GM12878 (cell line): ENCODE measurements around the gene MAST2. TPM values are rescaled to one million over a fixed set of nuclear protein-coding genes. Genes with fewer than 3 reads are reported as not detected.

Source experiments
- ATAC-seq: fragments of 200-7000 bp; cut with Tn5 transposase; 3 replicates; pipeline ENCODE4 v1.9.1; 2020; ENCODE audit warnings: mild to moderate bottlenecking, moderate library complexity
- BruUV-seq: library from RNA; stranded (reverse); fragments of 400-500 nt; replicated peaks from 2 replicates; lab custom pipeline; 2021; lab: Mats Ljungman, UMichigan
- CTCF ChIA-PET: fragments of 300-600 bp; sonication (Branson Sonifier 250); formaldehyde crosslinking; extraction: SDS; loops from one replicate; lab custom pipeline; 2021; ENCODE audit warnings: inconsistent platforms; lab: Yijun Ruan, JAX
- POLR2A ChIA-PET: fragments of 350-600 bp; formaldehyde crosslinking; extraction: SDS; loops from one replicate; lab custom pipeline; 2021; ENCODE audit warnings: inconsistent platforms; lab: Charles Lee
- RAD21 ChIA-PET: fragments of 300-600 bp; sonication (Branson Sonifier 250); formaldehyde crosslinking; loops from one replicate; lab custom pipeline; 2023; ENCODE audit warnings: antibody characterized with exemption; ENCODE audit not compliant: unreplicated experiment; lab: Charles Lee
- SMC1A ChIA-PET: fragments of 300-600 bp; sonication (Branson Sonifier 250); formaldehyde crosslinking; loops from one replicate; lab custom pipeline; 2023; ENCODE audit not compliant: unreplicated experiment, uncharacterized antibody; lab: Charles Lee
- DNase-seq: peaks from one replicate; pipeline ENCODE4 v3.0.0-alpha.2; 2011; ENCODE audit warnings: low read depth, low spot score
- FAIRE-seq: peaks from 3 replicates; lab custom pipeline; 2011; peaks lifted over from hg19 to GRCh38; lab: Jason Lieb, UNC
- H2AFZ ChIP-seq: 2 replicates; pipeline ENCODE4 v1.6.0; 2011; ENCODE audit warnings: low read depth, low read length, control low read depth; ENCODE audit not compliant: control insufficient read depth
- H3K27ac ChIP-seq: 2 replicates; pipeline ENCODE4 v1.5.1; 2011; ENCODE audit warnings: control low read depth; ENCODE audit not compliant: control insufficient read depth, insufficient read depth
- H3K27me3 ChIP-seq, 2 experiments: replicated peaks in 1 of 2; 2 replicates each; pipeline versions ENCODE4 v1.6.0 to v1.6.1; 2011; ENCODE audit warnings: low read length in 1 of 2; ENCODE audit not compliant: control insufficient read depth in 2 of 2, insufficient read depth in 2 of 2
- H3K36me3 ChIP-seq, 2 experiments: 2 replicates each; pipeline ENCODE4 v1.5.1; 2011; ENCODE audit warnings: low read length in 1 of 2; ENCODE audit not compliant: control insufficient read depth in 2 of 2, insufficient read depth in 2 of 2
- H3K4me1 ChIP-seq: 2 replicates; pipeline ENCODE4 v1.6.1; 2011; ENCODE audit warnings: mild to moderate bottlenecking, low read length, moderate library complexity, mixed read lengths; ENCODE audit not compliant: control insufficient read depth, insufficient read depth
- H3K4me2 ChIP-seq: 2 replicates; pipeline ENCODE4 v1.6.0; 2011; ENCODE audit warnings: control low read depth; ENCODE audit not compliant: control insufficient read depth, insufficient read depth
- H3K4me3 ChIP-seq: fragments of 200-600 bp; sonication (generic); 2 replicates; pipeline ENCODE4 v1.5.1; 2016
- H3K79me2 ChIP-seq: 2 replicates; pipeline ENCODE4 v1.6.0; 2011; ENCODE audit warnings: low read length; ENCODE audit not compliant: control insufficient read depth, insufficient read depth
- H3K9ac ChIP-seq: 2 replicates; pipeline ENCODE4 v1.8.0; 2011; ENCODE audit warnings: low read length, control low read depth, mixed read lengths; ENCODE audit not compliant: control insufficient read depth, insufficient read depth
- H3K9me3 ChIP-seq: replicated peaks from 3 replicates; pipeline ENCODE4 v1.5.1; 2011; ENCODE audit warnings: mild to moderate bottlenecking, low read length; ENCODE audit not compliant: control insufficient read depth, insufficient read depth
- H4K20me1 ChIP-seq: 2 replicates; pipeline ENCODE4 v1.6.0; 2011; ENCODE audit not compliant: control insufficient read depth, insufficient read depth
- ATF3 ChIP-seq: IDR thresholded peaks from 2 replicates; pipeline ENCODE4 v1.6.1; 2011; ENCODE audit warnings: low read depth, mild to moderate bottlenecking, low read length, moderate library complexity, borderline replicate concordance; ENCODE audit errors: extremely low read depth
- BCL3 ChIP-seq: IDR thresholded peaks from 2 replicates; pipeline ENCODE4 v1.6.1; 2011; ENCODE audit warnings: borderline replicate concordance, low read depth, mild to moderate bottlenecking, moderate library complexity, low read length; ENCODE audit not compliant: insufficient read depth, poor library complexity, severe bottlenecking
- CBX5 ChIP-seq: sonication (generic); IDR thresholded peaks from 2 replicates; pipeline ENCODE4 v1.6.1; 2016; ENCODE audit warnings: low read depth, moderate library complexity, mild to moderate bottlenecking, inconsistent platforms
- E2F4 ChIP-seq: IDR thresholded peaks from 2 replicates; pipeline ENCODE4 v1.6.1; 2012; ENCODE audit warnings: low read depth, low read length, improper control_type of control experiment
- KAT2A ChIP-seq: conservative IDR thresholded peaks from 2 replicates; pipeline ENCODE4 v1.6.1; 2011; ENCODE audit warnings: low read depth, low read length; ENCODE audit not compliant: control insufficient read depth
- LARP7 ChIP-seq: fragments of 450-650 bp; IDR thresholded peaks from 2 replicates; pipeline ENCODE4 v1.6.1; 2017; ENCODE audit warnings: mild to moderate bottlenecking
- MTA3 ChIP-seq: IDR thresholded peaks from 2 replicates; pipeline ENCODE4 v1.6.1; 2012; ENCODE audit warnings: low read length, inconsistent platforms, borderline replicate concordance
- NR2F1 ChIP-seq: fragments of 450-650 bp; conservative IDR thresholded peaks from 2 replicates; pipeline ENCODE4 v1.6.1; 2017; ENCODE audit warnings: mild to moderate bottlenecking
- PAX8 ChIP-seq: fragments of 450-650 bp; IDR thresholded peaks from 2 replicates; pipeline ENCODE4 v1.6.1; 2017; ENCODE audit warnings: mild to moderate bottlenecking, moderate library complexity
- RBBP5 ChIP-seq: fragments of 200-600 bp; sonication (generic); conservative IDR thresholded peaks from 2 replicates; pipeline ENCODE4 v1.6.1; 2016
- WGBS: methylation state at CpG from one replicate; pipeline ENCODE4 v1.1.6; 2016; ENCODE audit warnings: low lambda C conversion rate; ENCODE audit not compliant: insufficient replicate concordance, insufficient coverage; ENCODE audit errors: missing lambda C conversion rate; 5-methylcytosine and 5-hydroxymethylcytosine counted together
- in situ Hi-C: fragments of 300-500 bp; cut with MboI; formaldehyde crosslinking; loops from 9 replicates; pipeline ENCODE4 v1.14.3; 2018; ENCODE audit warnings: mixed read lengths
- intact Hi-C: fragments of 100-400 bp; cut with micrococcal nuclease; formaldehyde crosslinking; loops from one replicate; pipeline ENCODE4 v1.14.2; 2022; ENCODE audit not compliant: unreplicated experiment
- polyA plus RNA-seq, 11 experiments: library from polyadenylated mRNA; depleted of rRNA in 4 of 11; unstranded in 6 of 11; stranded (reverse) in 5 of 11; fragments of >200 nt; fragmentation: Nextera tagmentation in 4 of 11; fragmentation: Illumina TruSeq in 1 of 11; extraction: Ambion mirVana in 4 of 11; extraction: Trizol in 1 of 11; gene quantifications; 1 replicate in 1 of 11; 2 replicates in 10 of 11; pipeline versions ENCODE4 v1.2.1 to v1.2.3, GENCODE V29; 2011 to 2016; ENCODE audit warnings: inconsistent platforms in 2 of 11, missing spikeins in 2 of 11, low read depth in 1 of 11
- total RNA-seq, 4 experiments: library from RNA; depleted of rRNA in 3 of 4; stranded (reverse); fragments of >200 nt in 3 of 4; fragmentation: Illumina TruSeq in 1 of 4; extraction: Trizol in 1 of 4; gene quantifications; 2 replicates each; pipeline versions ENCODE4 v1.2.1 to v1.2.3, GENCODE V29; 2013 to 2021

The MAST2 gene
- total and polyA plus RNA-seq, 10 of the 15 experiments (the other 5 are each of a cell fraction or from before 2014, with no cell fraction given), result 1.0 to 28.7 (median 13.8) TPM

GRCh38 chr1:45929257-45929687, 125.9 kb downstream of the MAST2 start:
- RAD21 ChIA-PET, result interaction anchor here (0.6 to 0.9 kb wide), 2 partner anchors 16 to 70 kb away, joined by 3 to 4 read pairs; no protein-coding TSS in a partner anchor
- SMC1A ChIA-PET, result interaction anchor here (1.0 to 2.4 kb wide), 2 partner anchors 17 to 18 kb away, joined by 3 to 5 read pairs; no protein-coding TSS in a partner anchor
- ATAC-seq, result no peak; the same call in 1 of the 3 replicates
- no peak for DNase-seq
- FAIRE-seq, result no peak
- Histone ChIP-seq H3K4me3 (no peak overlapping the region), H3K9me3 (no peaks in the 10 kb centered on the region; the same call in 2 of the 3 replicates), H2AFZ (no peak overlapping the region; the same call in 1 of the 2 replicates), H3K4me1 (peaks cover 20% of the 10 kb centered on the region), H4K20me1 (no peaks in the 10 kb centered on the region), H3K79me2 (no peaks in the 10 kb centered on the region), H3K36me3 (no peaks in the 10 kb centered on the region), H3K27ac (no peak overlapping the region), H3K4me2 (no peak overlapping the region), H3K27me3 (no peaks in the 10 kb centered on the region), H3K9ac (no peak overlapping the region)
- BruUV-seq, result no TSS peak
- WGBS, result 21% methylated on average over 2 of the region's 2 CpGs
- CTCF ChIA-PET, result no interaction called here
- POLR2A ChIA-PET, result interaction anchor here (0.6 kb wide), 2 partner anchors 108 to 127 kb away, joined by 3 to 5 read pairs; no protein-coding TSS in a partner anchor
- intact Hi-C loops (no loop called here), in situ Hi-C loops (no loop called here)
- no peak for TF ChIP-seq RBBP5
- TF ChIP-seq NR2F1, result no peak
- no peak for TF ChIP-seq LARP7
- no peak for TF ChIP-seq MTA3
- no peak for TF ChIP-seq CBX5
- no peak for TF ChIP-seq BCL3
- no peak for TF ChIP-seq KAT2A
- no peak for TF ChIP-seq E2F4
- no peak for TF ChIP-seq ATF3
- no peak for TF ChIP-seq PAX8
